Measurements from ENCODE around the gene ERBIN.

- TF ChIP-seq, protein P1, sequence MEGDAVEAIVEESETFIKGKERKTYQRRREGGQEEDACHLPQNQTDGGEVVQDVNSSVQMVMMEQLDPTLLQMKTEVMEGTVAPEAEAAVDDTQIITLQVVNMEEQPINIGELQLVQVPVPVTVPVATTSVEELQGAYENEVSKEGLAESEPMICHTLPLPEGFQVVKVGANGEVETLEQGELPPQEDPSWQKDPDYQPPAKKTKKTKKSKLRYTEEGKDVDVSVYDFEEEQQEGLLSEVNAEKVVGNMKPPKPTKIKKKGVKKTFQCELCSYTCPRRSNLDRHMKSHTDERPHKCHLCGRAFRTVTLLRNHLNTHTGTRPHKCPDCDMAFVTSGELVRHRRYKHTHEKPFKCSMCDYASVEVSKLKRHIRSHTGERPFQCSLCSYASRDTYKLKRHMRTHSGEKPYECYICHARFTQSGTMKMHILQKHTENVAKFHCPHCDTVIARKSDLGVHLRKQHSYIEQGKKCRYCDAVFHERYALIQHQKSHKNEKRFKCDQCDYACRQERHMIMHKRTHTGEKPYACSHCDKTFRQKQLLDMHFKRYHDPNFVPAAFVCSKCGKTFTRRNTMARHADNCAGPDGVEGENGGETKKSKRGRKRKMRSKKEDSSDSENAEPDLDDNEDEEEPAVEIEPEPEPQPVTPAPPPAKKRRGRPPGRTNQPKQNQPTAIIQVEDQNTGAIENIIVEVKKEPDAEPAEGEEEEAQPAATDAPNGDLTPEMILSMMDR (IDR thresholded peaks at IDR 0.05 in 2 of 3, conservative IDR thresholded peaks at IDR 0.05 in 1 of 3; ENCODE audit: control insufficient read depth in 2 of 3, extremely low read depth in 1 of 3, insufficient read depth in 1 of 3, low read depth in 3 of 3, low read length in 3 of 3), result no peak
- TF ChIP-seq SREBF2 (IDR thresholded peaks at IDR 0.05; ENCODE audit: low read length), result no peak
- no peak for TF ChIP-seq SMAD5 (IDR thresholded peaks at IDR 0.05; ENCODE audit: low read depth)
- no peak for TF ChIP-seq POLR2A (IDR thresholded peaks at IDR 0.05; ENCODE audit: low read depth, low read length)
- TF ChIP-seq NR2C2 (IDR thresholded peaks at IDR 0.05; ENCODE audit: borderline replicate concordance, control insufficient read depth, insufficient read length, low read depth), result no peak
These were observed 45.8 kb upstream of the ERBIN start for GRCh38 chr5:65880496-65881072.

Data from GM12878 (cell line).